Endothelial cell (in vitro differentiated cells): ENCODE results near the gene PRPH2. TPM values are rescaled to one million over a fixed set of nuclear protein-coding genes. Genes with fewer than 3 reads are reported as not detected.

Source experiments
- DNase-seq: peaks from one replicate; pipeline ENCODE4 v3.0.0; 2021; ENCODE audit warnings: low spot score
- H3K27ac Mint-ChIP-seq: one replicate; pipeline ENCODE4 v1.8.0; 2021; ENCODE audit warnings: mixed read lengths, inconsistent platforms; ENCODE audit not compliant: unreplicated experiment
- H3K27me3 Mint-ChIP-seq: one replicate; pipeline ENCODE4 v1.8.0; 2021; ENCODE audit warnings: mild to moderate bottlenecking, moderate library complexity, mixed read lengths, inconsistent platforms; ENCODE audit not compliant: unreplicated experiment
- H3K36me3 Mint-ChIP-seq: one replicate; pipeline ENCODE4 v1.8.0; 2021; ENCODE audit warnings: mild to moderate bottlenecking, low read depth, mixed read lengths, inconsistent platforms; ENCODE audit not compliant: unreplicated experiment
- H3K4me1 Mint-ChIP-seq: one replicate; pipeline ENCODE4 v1.8.0; 2021; ENCODE audit warnings: mild to moderate bottlenecking, mixed read lengths, inconsistent platforms; ENCODE audit not compliant: unreplicated experiment
- H3K4me3 Mint-ChIP-seq: one replicate; pipeline ENCODE4 v1.8.0; 2021; ENCODE audit warnings: mild to moderate bottlenecking, mixed read lengths, inconsistent platforms; ENCODE audit not compliant: unreplicated experiment
- H3K9me3 Mint-ChIP-seq: one replicate; pipeline ENCODE4 v1.8.0; 2021; ENCODE audit warnings: mixed read lengths, inconsistent platforms; ENCODE audit not compliant: unreplicated experiment
- CTCF ChIP-seq: fragments of 200-600 bp; sonication (generic); IDR thresholded peaks from one replicate; pipeline ENCODE4 v1.5.0; 2021; ENCODE audit warnings: antibody characterized with exemption; ENCODE audit not compliant: unreplicated experiment
- total RNA-seq: library from RNA; stranded (reverse); fragmentation: NEBNext Ultra II Directional; extraction: Animal tissue kit (Norgen Biotek cat#: 25700); gene quantifications from one replicate; pipeline ENCODE4 v1.2.1, GENCODE V29; 2021; ENCODE audit not compliant: unreplicated experiment

Gene PRPH2
- total RNA-seq, 1 donor from 2014 or later = 0.15 TPM

GRCh38 chr6:42758756-42759430 is 36.5 kb upstream of the PRPH2 start:
- Mint-ChIP-seq H3K27ac (no peak overlapping the region), H3K27me3 (peaks cover 2% of the 10 kb centered on the region), H3K4me3 (peak overlapping the region; percentile 4), H3K9me3 (no peaks in the 10 kb centered on the region), H3K4me1 (peaks cover 12% of the 10 kb centered on the region), H3K36me3 (peaks cover 8% of the 10 kb centered on the region)
- DNase-seq = no peak
- no peak for TF ChIP-seq CTCF

- peaks cover 2% of the 10 kb centered on the region for H3K27me3 Mint-ChIP-seq
- H3K27ac Mint-ChIP-seq = no peak overlapping the region
- TF ChIP-seq CTCF = no peak
- H3K36me3 Mint-ChIP-seq = peaks cover 12% of the 10 kb centered on the region
- no peak overlapping the region for H3K4me3 Mint-ChIP-seq
- H3K4me1 Mint-ChIP-seq = peaks cover 15% of the 10 kb centered on the region
- no peaks in the 10 kb centered on the region for H3K9me3 Mint-ChIP-seq
- no peak for DNase-seq
Measured at GRCh38 chr6:42756722-42757121, 34.3 kb upstream of the PRPH2 start.

GRCh38 chr6:42754759-42755158 is 32.4 kb upstream of the PRPH2 start:
- Mint-ChIP-seq H3K4me3 (peak overlapping the region; percentile 33), H3K4me1 (peaks cover 15% of the 10 kb centered on the region), H3K27me3 (peaks cover 2% of the 10 kb centered on the region), H3K9me3 (no peaks in the 10 kb centered on the region), H3K36me3 (peaks cover 12% of the 10 kb centered on the region), H3K27ac (peak overlapping the region; percentile 13)
- no peak for DNase-seq
- TF ChIP-seq CTCF = no peak

GRCh38 chr6:42751055-42751454 is 28.7 kb upstream of the PRPH2 start:
- H3K27ac Mint-ChIP-seq = no peak overlapping the region
- peaks cover 15% of the 10 kb centered on the region for H3K4me1 Mint-ChIP-seq
- no peak for TF ChIP-seq CTCF
- no peak for DNase-seq
- H3K9me3 Mint-ChIP-seq = no peaks in the 10 kb centered on the region
- H3K27me3 Mint-ChIP-seq = peaks cover 4% of the 10 kb centered on the region
- H3K4me3 Mint-ChIP-seq = no peak overlapping the region
- H3K36me3 Mint-ChIP-seq = peaks cover 4% of the 10 kb centered on the region

GRCh38 chr6:42748203-42748898 is 26.0 kb upstream of the PRPH2 start:
- no peak overlapping the region for H3K27ac Mint-ChIP-seq
- H3K9me3 Mint-ChIP-seq = no peaks in the 10 kb centered on the region
- no peak for TF ChIP-seq CTCF

More at GRCh38 chr6:42748203-42748898, 26.0 kb upstream of the PRPH2 start:
- peaks cover 16% of the 10 kb centered on the region for H3K4me1 Mint-ChIP-seq
- H3K36me3 Mint-ChIP-seq = peaks cover 7% of the 10 kb centered on the region
- peak overlapping the region; percentile 100 for H3K4me3 Mint-ChIP-seq
- no peak for DNase-seq
- peaks cover 11% of the 10 kb centered on the region for H3K27me3 Mint-ChIP-seq
